ENCODE results near the gene ZNF582.

The ZNF582 gene

DNA sequence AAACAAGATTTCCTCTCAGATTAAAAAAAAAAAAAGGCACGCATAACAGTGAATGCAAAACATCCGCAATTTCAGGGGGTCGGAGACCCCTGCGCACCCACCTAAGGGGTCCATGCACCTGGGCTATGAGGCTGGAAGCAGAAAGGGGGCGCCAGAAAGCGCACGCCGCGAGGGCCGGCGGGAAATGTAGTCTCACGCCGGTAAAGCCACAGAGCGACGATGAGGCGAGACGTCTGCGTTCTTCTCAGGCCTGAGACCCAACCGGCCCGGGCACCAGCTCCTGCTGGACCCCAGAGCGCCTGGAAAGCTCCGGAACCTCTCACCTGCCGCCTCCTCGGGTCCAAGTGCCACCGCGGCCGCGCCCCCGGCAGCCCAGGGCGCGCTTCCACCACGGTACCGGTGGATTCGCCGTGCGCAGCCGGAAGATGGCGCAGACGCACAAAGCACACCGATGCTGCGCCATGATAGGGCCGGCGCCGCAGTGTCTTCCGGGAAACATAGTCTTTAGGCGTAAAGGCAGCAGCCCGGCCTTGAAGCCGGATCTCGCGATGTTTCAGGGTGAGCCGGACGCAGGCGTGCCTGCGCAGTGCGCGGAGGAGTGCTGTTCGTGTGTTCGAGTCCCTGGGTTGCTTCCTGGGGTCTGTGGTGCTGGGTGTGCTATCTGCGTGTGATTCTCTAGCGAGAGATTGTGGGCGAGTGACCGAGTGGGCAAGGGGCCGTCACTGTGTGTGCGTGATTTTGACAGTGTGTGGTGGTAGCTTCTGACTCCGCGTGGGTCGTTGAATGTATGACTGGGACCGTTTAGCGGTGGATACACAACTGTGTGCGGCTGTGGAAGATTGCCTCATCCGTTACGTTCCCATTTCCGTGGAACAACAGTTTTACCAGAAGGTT is at the start of gene ZNF582:
Gene ZNF582, minus strand, starts transcription at position 416 of the 894 bp plus-strand sequence. CDS start 1,782 bp downstream, outside the sequence.
- DNase-seq: peak; percentile 87

DNA sequence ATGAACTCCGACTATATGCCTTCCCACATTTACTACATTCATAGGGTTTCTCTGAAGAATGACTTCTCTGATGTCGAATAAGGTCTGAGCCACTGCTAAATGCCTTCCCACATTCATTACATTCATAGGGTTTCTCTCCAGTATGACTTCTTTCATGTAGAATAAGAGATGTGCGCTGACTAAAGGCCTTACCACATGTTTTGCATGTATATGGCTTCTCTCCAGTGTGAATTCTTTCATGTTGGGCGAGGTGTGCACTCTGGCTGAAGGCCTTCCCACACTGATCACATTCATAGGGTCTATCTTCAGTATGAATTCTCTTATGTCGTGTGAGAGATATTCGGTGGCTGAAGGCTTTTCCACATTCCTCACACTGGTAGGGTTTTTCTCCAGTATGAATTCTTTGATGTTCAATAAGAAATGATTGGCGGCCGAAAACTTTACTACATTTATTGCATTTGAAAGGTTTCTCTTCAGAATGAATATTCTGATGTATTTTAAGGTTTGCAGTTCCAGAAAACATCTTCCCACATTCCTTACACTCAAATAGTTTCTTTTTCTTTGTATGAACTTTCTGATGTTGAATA is 48.0 kb upstream of the ZNF582 start:
- DNase-seq: no peak

DNA sequence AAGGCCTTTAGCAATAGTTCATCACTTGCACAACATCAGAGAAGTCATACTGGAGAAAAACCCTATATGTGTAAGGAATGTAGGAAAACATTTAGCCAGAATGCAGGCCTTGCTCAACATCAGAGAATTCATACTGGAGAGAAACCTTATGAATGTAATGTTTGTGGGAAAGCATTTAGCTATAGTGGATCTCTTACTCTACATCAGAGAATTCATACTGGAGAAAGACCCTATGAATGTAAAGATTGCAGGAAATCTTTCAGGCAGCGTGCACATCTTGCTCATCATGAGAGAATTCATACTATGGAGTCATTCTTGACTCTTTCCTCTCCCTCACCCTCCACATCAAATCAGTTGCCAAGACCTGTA is 30.6 kb upstream of the ZNF582 start:
- DNase-seq: no peak

DNA sequence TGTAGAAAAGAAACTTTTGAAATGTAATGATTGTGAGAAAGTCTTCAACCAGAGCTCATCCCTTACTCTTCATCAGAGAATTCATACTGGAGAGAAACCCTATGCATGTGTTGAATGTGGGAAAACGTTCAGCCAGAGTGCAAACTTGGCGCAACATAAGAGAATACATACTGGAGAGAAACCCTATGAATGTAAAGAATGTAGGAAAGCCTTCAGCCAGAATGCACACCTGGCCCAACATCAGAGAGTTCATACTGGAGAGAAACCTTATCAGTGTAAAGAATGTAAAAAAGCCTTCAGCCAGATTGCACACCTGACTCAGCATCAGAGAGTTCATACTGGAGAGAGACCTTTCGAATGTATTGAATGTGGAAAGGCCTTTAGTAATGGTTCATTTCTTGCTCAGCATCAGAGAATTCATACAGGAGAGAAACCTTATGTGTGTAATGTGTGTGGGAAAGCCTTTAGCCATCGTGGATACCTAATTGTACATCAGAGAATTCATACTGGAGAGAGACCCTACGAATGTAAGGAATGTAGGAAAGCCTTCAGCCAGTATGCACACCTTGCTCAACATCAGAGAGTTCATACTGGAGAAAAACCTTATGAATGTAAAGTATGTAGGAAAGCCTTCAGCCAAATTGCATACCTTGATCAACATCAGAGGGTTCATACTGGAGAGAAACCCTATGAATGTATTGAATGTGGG is 30.1 kb upstream of the ZNF582 start:
- no peak for DNase-seq

DNA sequence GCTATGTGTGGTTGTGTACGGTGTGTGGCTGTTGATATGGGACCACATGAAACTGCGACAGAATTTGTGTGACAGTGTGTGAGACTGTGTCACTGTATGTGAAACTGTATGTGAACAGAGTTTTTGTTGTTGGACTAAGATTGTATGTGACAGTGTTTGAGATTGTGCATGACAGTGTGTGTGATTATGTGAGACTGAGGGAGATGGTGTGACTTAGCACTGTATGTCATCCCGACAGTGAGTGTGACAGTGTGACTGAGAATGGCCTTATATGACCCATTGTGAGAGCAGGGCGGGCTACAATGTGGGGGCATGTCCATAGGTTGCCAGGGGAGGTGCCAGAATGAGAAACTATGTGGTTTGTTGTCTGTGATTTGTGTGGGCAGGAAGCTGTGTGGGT is 11.7 kb upstream of the ZNF582 start:
- DNase-seq: no peak

DNA sequence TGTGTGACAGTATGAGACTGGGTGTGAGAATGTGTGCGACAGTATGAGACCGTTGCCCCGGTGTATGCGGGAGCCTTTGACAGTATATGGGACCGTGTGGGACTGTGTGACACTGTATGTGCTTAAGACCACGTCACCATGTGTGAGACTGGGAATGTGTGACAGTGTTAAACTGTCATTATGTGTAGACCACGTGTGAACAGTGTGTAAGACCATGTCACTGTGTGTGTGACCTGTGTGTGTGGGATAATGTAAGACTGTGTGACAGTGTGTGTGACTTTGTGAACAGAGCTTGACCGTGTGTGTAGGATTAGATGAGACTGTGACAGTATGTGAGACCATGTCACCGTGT is 11.3 kb upstream of the ZNF582 start:
- no peak for DNase-seq

DNA sequence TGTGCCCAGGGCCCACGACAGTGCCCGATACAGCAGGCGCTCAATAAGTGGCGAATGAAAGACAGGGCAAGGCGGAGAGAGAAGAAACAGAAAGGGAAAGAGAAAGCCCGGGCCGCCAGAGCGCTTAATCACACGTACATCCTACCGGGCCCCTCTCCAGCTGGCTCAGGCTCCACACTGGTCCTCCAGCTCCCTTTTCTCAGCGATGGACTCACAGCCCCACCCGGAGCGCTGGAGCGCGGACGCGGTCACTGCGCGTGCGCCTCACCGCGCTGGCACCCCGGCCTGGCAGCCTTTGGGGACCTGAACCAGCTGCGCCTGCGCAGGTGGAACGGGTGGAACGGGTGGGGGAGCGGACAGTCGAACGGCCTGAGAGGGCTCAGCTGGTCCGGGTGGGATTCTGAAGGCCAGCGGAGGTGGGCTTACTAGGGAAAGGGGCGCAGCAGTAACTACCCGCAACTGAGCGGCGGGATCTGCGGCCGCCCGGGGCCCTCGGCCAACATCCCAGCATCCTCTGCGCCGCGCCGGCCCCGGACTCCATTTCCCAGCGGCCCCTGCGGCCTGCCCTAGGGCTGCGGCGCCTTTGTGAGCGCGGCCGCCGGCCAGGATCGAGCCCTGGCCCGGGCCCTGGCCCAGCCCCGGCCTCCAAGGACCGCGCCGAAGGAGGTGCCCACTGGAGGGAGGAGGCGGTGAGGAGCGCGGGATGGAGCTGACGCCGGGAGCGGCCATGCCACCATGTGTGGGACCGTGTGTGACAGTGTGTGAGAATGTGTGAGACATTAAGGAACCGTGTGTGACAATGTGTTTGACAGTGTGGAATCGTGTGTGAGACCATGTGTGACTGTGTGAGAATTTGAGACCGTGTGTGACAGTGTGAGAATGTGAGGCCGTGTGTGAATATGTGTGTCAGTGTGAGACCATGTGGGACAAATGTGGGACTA is 10.7 kb upstream of the ZNF582 start, which contains the start of gene ZNF583:
Gene ZNF583, plus strand, starts transcription at position 569 of the 941 bp plus-strand sequence. CDS start 2,783 bp downstream, outside the sequence.
- peak; percentile 88 for DNase-seq

DNA sequence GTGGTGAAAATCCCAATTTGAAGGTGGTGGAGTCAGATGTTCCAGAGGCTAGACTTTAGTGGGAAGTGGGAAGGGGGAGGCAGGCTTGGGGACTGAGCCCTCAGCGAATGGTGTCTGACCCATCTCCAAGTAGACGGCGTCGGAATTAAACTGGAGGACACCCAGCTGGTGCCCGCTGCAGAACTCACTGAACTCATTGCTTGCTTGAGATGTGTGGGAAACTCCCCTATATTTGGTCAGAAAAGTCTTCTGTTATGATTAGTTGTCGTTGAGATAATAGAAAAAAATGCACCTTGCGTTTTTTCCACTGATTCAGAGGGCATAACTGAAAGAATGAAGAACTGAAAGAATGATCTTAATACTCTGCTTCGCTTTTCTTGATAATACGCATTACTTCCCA is 9.9 kb upstream of the ZNF582 start:
- DNase-seq: peak; percentile 7

DNA sequence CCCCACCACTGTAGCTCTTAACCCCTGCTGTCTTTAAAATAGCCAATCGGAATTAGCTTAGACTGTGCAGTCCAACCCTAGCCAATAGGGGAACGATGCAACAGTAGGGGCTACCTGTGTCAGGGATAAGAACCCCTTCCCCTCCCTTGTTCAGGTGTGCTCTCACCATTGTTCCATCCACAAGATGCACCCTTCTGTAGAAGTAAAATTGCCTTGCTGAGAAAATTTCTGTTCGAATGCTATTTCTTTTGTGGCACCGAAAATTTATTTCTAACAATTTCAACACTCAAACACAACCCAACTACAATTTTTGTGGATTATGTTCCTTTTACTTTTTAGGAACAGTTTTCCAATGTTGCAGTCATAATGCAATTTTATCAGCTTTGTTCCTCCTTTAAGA is 7.2 kb upstream of the ZNF582 start:
- DNase-seq: no peak

DNA sequence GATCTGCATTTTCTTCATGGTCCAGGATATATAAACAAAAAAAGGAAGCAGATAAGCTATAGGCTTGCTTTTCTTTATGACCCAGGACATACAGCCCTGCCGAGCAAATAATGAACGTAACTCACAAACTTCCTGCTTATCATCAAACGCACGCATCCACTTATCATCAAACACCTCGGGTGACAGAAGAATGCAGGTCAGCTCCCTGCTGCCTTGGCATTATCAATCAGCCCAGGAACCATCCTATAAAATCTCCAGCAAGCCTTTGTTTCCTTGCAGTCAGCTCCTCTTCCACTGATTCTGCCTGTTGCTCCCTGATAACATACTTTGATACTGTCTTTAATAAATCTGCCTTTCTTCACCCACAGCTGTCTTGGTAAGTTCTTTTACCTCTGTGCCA is 5.5 kb upstream of the ZNF582 start:
- DNase-seq: no peak

DNA sequence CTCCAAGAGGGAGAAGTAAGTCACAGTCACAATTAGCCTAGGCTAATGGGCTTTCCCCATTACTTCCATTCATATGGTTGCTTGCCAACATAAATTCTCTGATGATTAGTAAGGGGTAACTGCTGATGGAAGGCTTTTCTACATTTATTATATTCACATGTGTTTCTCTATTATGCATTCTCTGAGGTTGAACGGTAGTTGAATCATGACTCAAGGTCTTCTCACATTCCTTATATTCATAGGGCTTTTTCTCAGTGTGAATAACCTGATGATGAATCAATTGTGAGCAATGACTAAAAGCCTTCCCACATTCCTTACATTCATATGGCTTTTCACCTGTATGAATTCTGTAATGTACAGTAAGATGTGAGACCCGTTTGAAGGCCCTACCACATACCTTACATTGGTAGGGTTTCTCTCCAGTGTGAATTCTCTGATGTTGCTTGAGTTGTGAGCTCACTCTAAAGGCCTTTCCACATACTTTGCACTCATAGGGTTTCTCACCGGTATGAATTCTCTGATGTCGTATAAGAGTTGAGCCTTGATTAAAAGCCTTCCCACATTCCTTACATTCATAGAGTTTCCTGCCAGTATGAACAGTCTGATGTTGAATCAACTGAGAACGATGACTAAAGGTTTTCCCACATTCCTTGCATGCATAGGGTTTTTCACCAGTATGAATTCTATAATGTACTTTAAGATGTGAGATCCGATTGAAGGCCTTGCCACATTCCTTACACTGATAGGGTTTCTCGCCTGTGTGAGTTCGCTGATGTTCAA is 9.3 kb downstream of the ZNF582 start:
- no peak for DNase-seq

DNA sequence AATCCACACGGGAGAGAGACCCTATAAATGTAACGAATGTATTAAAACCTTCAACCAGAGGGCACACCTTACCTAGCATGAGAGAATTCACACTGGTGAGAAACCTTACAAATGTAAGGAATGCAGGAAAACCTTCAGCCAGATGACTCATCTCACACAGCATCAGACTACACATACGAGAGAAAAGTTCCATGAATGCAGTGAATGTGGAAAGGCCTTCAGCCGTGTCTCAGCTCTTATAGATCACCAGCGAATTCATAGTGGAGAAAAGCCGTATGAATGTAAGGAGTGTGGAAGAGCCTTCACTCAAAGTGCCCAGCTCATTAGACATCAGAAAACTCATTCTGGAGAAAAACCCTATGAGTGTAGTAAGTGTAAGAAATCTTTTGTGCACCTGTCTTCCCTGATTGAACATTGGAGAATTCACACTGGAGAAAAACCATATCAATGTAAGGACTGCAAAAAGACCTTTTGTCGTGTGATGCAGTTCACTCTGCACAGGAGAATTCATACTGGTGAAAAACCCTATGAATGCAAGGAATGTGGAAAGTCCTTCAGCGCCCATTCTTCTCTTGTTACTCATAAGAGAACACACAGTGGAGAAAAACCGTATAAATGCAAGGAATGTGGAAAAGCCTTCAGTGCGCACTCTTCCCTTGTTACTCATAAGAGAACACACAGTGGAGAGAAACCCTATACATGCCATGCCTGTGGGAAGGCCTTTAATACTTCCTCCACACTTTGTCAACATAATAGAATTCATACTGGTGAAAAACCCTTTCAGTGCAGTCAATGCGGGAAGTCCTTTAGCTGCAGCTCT is 16.0 kb downstream of the ZNF582 start:
- DNase-seq: no peak

DNA sequence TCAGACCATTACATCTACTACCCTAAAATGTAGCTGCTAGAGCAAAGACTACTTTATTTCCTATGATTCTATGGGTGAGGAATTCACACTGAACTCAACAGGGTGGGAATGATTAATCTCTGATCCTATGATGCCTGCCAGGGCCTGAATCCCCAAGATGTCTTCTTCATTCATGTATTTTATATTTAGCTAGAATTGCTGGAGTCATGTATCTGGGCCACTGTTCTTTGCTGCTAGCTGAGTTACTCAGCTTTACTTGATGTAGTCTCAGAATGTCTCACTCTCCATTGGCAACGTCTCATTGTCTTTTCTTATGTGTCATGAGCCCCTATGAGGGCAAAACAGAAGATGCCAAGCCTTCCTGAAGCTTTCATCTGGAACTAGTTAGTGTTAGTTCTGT is 21.1 kb downstream of the ZNF582 start:
- no peak for DNase-seq

DNA sequence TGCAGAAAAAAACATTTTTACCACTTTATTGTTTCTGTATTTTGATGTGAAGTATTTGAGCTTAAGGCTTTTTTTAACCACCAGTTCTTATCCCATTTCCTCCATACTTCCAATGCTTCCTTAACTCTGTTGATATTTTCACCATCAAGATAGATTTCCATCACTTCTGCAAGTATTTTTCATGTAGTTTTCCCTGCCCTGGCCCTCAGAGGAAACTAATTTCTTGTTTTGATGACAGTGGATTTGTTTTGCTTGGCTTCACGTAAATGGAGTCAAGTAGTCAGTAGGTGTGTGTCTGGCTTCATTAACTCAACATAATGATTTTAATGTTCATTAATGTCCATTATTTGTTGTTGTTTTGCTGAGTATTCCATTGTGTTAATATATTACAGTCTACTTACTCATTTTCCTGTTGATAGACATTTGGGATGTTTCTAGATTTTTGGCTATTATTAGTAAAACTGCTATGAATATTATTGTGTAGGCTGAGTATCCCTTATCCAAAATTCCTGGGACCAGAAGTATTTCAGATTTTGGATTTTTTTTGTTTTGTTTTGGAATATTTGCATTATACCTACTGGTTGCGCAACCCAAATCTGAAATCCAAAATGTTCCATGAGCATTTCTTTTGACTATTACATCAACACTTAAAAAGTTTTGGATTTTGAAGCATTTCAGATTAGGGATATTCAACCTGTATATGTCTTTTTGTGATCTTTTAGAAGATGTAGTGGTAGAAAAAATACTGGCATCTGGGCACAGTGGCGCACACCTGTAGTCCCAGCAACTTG is 23.3 kb downstream of the ZNF582 start:
- no peak for DNase-seq

DNA sequence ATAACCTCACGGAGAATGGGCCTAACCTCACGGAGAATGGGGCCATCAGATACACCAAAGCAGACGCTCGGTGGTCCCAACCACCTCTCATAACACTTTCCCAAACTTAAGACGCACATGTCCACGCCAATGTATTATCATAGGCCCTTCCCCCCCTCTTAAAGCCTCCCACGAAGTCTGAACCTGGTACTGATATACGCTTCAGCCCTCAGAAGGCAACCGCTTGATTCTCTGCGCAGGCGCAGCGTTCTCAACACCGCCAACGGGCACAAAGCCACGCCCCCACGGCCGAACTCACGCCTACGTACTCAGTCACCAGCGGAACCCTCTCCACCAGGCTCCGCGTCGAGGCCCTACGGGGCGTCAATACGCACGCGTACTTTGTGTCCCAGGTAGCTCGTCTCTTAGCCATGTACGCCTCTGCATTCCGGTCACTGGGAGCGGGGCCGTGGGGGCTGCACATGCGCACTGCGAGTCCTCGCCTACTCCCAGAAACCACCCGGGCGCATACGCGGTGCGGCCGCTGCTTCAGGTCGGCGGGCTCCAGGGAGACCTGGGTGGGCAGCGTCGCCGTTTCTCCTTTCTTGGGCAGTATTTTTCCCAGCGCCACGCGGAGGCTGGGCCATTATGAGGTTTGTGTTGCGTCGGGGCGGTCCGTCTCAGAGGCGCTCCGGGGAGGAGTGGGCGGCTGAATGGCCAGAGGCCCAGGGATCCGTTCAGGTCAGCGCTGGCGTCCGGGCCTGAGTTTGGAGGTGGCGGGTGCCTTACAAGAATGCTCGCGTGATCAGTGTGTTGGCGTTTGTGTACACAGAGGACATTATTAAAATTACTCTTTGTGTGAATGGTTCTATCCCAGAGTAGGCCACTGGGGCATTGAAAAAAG is 25.3 kb downstream of the ZNF582 start:
- peak; percentile 71 for DNase-seq

DNA sequence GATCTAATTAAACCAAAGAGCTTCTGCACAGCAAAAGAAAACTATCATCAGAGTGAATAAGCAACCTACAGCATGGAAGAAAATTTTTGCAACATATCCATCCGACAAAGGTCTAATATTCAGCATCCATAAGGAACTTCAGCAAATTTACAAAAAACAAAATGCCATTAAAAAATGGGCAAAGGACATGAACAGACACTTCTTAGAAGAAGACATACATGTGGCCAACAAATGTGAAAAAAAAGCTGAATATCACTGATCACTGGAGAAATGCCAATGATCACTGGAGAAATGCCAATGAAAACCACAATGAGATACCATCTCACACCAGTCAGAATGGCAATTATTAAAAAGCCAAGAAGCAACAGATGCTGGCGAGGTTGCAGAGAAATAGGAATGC is 32.5 kb downstream of the ZNF582 start:
- DNase-seq: no peak

DNA sequence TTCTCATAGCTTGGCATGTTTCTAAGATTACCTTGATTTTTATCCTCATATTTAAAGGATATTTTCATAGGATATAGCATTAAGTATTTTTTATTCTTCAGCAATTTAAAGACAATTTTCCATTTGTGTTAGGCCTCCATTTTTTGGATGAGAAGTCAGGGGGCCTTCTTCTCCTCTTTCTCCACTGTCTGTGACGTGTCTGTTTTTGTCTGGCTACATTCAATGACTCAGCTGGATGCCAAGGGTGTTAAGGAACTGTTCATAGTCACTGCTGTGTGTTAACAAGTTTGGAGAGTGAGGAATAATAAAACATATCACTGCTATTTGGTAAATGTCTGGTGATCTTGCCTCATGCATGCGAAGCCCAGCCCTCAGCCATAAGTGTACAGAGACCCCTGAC is 36.4 kb downstream of the ZNF582 start:
- DNase-seq: no peak

DNA sequence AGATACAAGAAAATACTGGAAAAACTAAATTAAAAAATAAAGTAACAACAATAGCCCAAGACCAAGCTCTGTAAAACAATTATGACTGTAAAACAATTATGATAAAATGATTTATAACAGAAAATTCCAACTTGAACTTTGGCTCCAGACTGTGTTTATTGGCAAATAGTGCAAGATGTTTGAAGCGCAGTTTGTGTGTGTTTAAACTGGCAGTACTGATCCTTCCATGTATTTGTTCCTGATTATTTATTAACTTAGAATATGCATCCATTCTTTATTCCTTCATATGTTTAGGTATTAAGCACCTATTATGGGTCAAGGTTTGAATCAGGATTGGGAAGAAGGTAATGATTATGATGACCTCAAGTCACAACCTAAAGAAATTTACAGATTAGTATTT is 37.8 kb downstream of the ZNF582 start:
- DNase-seq: no peak

DNA sequence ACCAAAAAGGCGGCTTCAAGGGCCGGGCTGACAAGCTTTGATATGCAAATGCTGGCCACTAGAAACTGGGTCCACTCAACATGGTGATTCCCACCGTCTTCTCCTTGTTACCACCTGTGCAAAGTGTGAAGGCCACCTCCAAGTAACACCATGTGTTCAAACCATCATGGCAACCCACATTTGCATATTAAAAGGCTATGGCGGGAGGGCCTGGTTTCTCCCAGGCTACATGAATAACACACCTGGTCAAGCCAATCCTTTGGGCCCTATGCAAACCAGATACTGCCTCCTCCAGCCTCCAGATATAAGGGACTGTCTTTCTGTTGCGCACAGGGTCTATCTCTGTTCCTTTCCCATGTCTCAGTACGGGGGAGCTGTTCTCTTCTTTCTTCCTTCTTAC is 42.1 kb downstream of the ZNF582 start:
- no peak for DNase-seq
